HG03575 (cell line): ENCODE measurements around the gene DUOXA1.
"Not testable (repeated sequence)": the region's sequence is repeated elsewhere in the genome, so short reads cannot be mapped to it uniquely, and the experiment has no call there.

Experiments used
- ATAC-seq: cut with Tn5 transposase; IDR thresholded peaks from one replicate; pipeline ENCODE4 v1.9.1; 2021; ENCODE audit not compliant: unreplicated experiment, insufficient number of reproducible peaks, low FRiP score; ENCODE audit errors: extremely low read depth

Gene DUOXA1

DNA sequence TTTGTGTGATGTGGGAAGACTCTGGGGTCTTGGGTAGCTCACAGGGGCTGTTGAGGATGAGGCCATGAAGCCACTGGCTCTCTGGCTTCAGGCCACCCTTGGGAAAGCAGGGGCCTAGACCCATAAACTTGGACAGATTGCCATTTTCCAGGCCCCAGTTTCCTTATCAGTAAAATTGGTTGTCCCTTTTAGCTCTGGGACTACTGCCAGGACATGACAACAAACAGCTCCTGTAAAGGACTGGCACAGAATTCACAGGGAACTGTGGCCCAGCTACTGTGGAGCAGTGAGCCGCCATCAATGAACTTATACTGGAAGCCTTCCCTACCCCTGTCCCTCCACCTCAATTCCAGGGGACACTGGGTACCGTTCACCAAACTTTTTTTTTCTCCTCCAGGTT lies 52.3 kb downstream of the DUOXA1 start:
- ATAC-seq: not testable (repeated sequence)

DNA sequence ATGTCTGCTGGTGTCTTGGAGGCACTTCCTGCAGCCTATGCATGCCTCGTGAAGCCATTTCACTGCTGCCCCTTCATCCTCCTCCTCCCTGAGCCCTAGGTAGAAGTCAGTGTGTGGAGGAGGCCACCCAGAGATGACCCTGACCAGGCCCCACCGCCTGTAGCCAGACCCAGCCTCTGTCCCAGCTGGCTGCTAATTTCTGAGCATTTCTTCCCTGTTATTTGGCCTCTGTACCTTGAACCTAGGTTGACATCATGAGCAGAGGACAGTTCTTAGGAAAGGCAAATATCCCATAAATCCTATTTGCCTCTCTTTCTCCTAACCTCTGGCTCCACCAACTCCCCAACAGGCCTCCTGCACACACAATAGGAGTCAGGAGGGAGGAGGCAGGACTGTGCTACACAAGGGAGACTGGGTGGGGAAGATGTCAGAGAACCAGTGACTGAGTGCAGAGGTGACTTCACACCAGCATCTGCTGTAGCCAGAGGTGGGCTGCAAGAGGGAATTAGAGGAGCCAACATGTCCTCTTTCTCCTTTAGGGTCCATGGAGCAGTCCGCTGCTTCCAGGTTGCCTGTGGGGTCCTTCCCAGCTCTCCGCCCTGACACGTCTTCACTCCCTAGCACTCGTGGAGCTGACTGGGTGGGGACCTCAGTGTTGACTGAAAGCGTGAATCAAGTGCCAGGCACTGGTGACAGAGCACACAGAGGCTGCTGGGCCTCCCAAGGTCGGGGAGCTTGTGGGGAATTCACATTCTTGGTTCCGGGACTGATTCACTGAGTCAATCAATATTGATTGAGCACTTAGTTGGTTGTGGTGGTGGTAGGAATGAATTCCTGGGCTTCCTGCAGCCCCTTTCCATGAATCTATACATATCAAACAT lies 54.0 kb downstream of the DUOXA1 start:
- ATAC-seq: not testable (repeated sequence)

DNA sequence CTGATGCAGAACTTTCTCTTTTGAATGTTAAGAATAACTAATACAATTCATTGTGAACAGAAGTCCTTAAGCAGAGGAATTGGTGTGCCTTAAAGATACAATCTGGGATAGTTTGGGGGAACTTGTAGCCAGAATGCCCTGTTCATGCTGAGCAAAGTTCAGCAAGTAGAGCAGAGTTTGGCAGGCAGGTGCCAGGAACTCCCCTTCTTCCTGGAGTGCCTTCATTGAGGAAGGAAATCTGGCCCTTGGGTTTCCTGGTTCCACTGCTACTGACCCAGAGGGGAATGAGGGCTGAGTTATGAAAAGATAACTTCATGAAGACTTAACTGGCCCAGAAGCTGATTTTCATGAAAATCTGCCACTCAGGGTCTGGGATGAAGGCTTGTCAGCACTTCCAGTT lies 56.1 kb downstream of the DUOXA1 start:
- ATAC-seq: not testable (repeated sequence)

DNA sequence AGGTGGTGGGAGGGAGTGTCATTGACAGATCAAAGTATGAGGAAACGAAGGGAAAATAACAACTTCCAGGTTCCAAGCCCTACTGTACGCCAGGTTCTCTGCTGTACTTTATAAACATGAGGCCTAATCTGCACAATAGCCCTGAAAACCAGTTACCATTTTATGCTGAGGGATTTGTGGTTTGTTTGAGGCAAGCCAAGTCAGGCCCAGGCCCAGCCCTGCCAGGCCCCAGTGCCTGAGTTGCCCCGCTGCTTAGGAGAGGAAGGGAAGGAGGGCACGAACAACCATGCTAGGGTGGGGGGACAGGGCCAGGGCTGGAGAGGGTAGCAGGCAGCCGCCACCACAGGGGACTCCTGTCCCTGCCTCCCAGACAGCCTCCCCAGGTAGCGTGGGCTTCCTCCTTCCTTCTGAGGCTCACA lies 59.7 kb downstream of the DUOXA1 start:
- ATAC-seq: not testable (repeated sequence)
